ENCODE data around the gene TMCO2. TPM values are rescaled to one million over a fixed set of nuclear protein-coding genes. Genes with fewer than 3 reads are reported as not detected.

Gene TMCO2
- total RNA-seq, 3 donors from 2014 or later (not counting 1 experiment from before 2014, with no cell fraction given), result not detected

DNA sequence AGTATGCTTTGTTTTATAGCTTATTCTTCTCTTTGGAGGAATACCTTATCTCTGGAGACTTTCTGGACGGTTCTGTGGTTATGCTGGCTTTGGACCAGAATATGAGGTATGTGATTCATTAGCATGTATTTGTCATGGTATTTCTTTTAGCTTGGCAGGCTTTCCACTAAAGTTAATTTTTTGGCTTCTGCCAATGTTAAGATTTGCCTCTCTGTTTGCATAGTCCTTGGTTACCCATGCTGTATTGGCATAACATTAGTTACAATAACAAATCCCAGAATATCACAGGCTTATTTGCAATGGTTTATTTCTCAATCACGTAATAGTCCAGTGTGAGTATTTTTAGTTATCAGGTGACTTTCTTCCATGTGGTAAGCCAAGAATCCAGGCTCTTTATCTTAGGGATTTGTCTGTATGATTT, 20.0 kb downstream of the TMCO2 start:
- DNase-seq, result no peak
- Histone ChIP-seq H3K27me3 (ENCODE audit: control insufficient read depth, insufficient read depth, low read length) (no peaks in the 10 kb centered on the region), H3K27ac (ENCODE audit: low read length) (no peak overlapping the region), H3K36me3 (ENCODE audit: control insufficient read depth, insufficient read depth, low read length) (peaks cover 65% of the 10 kb centered on the region), H3K4me1 (ENCODE audit: control insufficient read depth, insufficient read depth, low read length) (no peaks in the 10 kb centered on the region), H3K9me3 (ENCODE audit: control insufficient read depth, insufficient read depth, low read length) (no peaks in the 10 kb centered on the region), H3K4me3 (ENCODE audit: low read length) (no peak overlapping the region)
- no peak overlapping the region for H3K27ac Mint-ChIP-seq
- no peak for ATAC-seq
- TF ChIP-seq, protein P1, sequence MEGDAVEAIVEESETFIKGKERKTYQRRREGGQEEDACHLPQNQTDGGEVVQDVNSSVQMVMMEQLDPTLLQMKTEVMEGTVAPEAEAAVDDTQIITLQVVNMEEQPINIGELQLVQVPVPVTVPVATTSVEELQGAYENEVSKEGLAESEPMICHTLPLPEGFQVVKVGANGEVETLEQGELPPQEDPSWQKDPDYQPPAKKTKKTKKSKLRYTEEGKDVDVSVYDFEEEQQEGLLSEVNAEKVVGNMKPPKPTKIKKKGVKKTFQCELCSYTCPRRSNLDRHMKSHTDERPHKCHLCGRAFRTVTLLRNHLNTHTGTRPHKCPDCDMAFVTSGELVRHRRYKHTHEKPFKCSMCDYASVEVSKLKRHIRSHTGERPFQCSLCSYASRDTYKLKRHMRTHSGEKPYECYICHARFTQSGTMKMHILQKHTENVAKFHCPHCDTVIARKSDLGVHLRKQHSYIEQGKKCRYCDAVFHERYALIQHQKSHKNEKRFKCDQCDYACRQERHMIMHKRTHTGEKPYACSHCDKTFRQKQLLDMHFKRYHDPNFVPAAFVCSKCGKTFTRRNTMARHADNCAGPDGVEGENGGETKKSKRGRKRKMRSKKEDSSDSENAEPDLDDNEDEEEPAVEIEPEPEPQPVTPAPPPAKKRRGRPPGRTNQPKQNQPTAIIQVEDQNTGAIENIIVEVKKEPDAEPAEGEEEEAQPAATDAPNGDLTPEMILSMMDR (IDR thresholded peaks at IDR 0.05), result no peak
- H3K9me3 Mint-ChIP-seq, result no peaks in the 10 kb centered on the region
- 100% methylated on average over 1 of the region's 2 CpGs for WGBS (ENCODE audit: insufficient coverage)
- H3K36me3 Mint-ChIP-seq, result peaks cover 12% of the 10 kb centered on the region
- H3K27me3 Mint-ChIP-seq (ENCODE audit: low read depth in 2 of 2), result no peaks in the 10 kb centered on the region
- peaks cover 7 to 11% of the 10 kb centered on the region in 2 donors for H3K4me1 Mint-ChIP-seq
- H3K4me3 Mint-ChIP-seq, result no peak overlapping the region
- intact Hi-C loops (cut with micrococcal nuclease), result no loop called here

DNA sequence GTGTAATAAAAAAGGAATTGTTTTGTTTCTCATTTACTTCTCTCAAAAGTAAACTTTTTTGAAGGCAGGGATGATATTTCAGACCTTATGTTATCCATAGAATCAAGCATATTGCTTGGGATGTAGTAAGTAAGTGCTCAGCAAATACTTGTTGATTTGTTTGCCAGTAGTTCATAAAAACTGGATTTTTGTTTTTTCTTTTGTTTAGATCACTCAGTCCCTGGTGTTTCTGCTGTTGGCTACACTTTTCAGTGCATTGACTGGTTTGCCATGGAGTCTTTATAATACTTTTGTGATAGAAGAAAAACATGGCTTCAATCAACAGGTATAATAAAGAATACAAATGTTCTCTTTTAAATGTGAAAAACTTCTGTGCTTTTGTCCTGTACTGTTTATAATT, 20.5 kb downstream of the TMCO2 start:
- peaks cover 63% of the 10 kb centered on the region for H3K36me3 ChIP-seq (ENCODE audit: control insufficient read depth, insufficient read depth, low read length)
- DNase-seq (no peak), ATAC-seq (no peak)
- peaks cover 3 to 7% of the 10 kb centered on the region in 2 donors for H3K4me1 Mint-ChIP-seq
- H3K27ac ChIP-seq (ENCODE audit: low read length), result no peak overlapping the region
- no peaks in the 10 kb centered on the region for H3K9me3 Mint-ChIP-seq
- H3K36me3 Mint-ChIP-seq, result peaks cover 10% of the 10 kb centered on the region
- intact Hi-C loops (cut with micrococcal nuclease), result no loop called here
- H3K27me3 ChIP-seq (ENCODE audit: control insufficient read depth, insufficient read depth, low read length), result no peaks in the 10 kb centered on the region
- no peaks in the 10 kb centered on the region for H3K9me3 ChIP-seq (ENCODE audit: control insufficient read depth, insufficient read depth, low read length)
- H3K27ac Mint-ChIP-seq, result no peak overlapping the region
- H3K27me3 Mint-ChIP-seq (ENCODE audit: low read depth in 2 of 2), result no peaks in the 10 kb centered on the region
- TF ChIP-seq, protein P1 (IDR thresholded peaks at IDR 0.05), result no peak
- no peaks in the 10 kb centered on the region for H3K4me1 ChIP-seq (ENCODE audit: control insufficient read depth, insufficient read depth, low read length)
- no peak overlapping the region for H3K4me3 Mint-ChIP-seq
- no peak overlapping the region for H3K4me3 ChIP-seq (ENCODE audit: low read length)

DNA sequence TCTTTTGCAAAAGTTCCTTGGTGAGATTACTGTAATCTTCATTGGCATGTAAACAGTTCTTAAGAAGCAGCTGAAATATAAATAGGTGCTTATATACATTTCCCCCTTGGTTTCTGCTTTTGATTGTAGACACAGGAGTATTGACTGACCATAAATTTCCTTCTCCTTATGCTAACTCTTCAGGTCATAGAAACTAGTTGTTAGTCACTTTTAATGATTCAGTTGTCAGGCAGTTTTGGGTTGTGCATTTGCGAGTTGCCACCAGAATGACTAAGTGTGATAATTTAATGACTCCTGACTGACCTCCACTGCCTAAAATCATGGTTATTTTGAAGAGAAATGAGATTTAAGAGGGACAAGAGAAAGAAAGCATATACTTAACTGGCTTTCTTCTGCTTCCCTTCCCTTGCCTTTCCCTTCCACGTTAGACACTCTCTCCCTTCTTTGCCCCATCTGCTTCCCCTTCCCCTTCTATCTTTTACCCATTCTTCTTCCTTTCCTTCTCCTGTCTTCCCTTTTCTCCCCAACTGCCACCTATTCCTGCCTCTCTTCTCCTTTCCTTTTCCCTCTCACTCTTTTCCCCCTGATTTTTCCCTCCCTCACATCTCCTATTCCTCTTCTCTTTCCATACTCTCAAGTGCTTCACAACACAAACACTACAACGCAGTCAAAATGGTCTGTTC, 22.6 kb downstream of the TMCO2 start:
- H3K4me1 ChIP-seq (ENCODE audit: control insufficient read depth, insufficient read depth, low read length), result no peaks in the 10 kb centered on the region
- TF ChIP-seq, protein P1 (IDR thresholded peaks at IDR 0.05), result no peak
- peaks cover 0 to 6% of the 10 kb centered on the region in 2 donors for H3K4me1 Mint-ChIP-seq
- no peaks in the 10 kb centered on the region for H3K27me3 Mint-ChIP-seq (ENCODE audit: low read depth in 2 of 2)
- no peaks in the 10 kb centered on the region for H3K9me3 Mint-ChIP-seq
- no peak overlapping the region for H3K4me3 ChIP-seq (ENCODE audit: low read length)
- intact Hi-C loops (cut with micrococcal nuclease), result no loop called here
- 59% methylated on average over 3 of the region's 3 CpGs for WGBS (ENCODE audit: insufficient coverage)
- ATAC-seq (no peak), DNase-seq (no peak)
- peak overlapping the region in 1 of 2 donors; percentile 40 for H3K27ac Mint-ChIP-seq
- H3K27ac ChIP-seq (ENCODE audit: low read length), result no peak overlapping the region
- H3K36me3 ChIP-seq (ENCODE audit: control insufficient read depth, insufficient read depth, low read length), result peaks cover 63% of the 10 kb centered on the region
- no peaks in the 10 kb centered on the region for H3K27me3 ChIP-seq (ENCODE audit: control insufficient read depth, insufficient read depth, low read length)
- H3K9me3 ChIP-seq (ENCODE audit: control insufficient read depth, insufficient read depth, low read length), result no peaks in the 10 kb centered on the region
- peaks cover 8% of the 10 kb centered on the region for H3K36me3 Mint-ChIP-seq
- no peak overlapping the region for H3K4me3 Mint-ChIP-seq
